ENCODE measurements around the gene PTEN. TPM values are rescaled to one million over a fixed set of nuclear protein-coding genes. Genes with fewer than 3 reads are reported as not detected.

PTEN gene
- total RNA-seq, 1 experiment from 2014 or later, result 29.2 TPM

DNA sequence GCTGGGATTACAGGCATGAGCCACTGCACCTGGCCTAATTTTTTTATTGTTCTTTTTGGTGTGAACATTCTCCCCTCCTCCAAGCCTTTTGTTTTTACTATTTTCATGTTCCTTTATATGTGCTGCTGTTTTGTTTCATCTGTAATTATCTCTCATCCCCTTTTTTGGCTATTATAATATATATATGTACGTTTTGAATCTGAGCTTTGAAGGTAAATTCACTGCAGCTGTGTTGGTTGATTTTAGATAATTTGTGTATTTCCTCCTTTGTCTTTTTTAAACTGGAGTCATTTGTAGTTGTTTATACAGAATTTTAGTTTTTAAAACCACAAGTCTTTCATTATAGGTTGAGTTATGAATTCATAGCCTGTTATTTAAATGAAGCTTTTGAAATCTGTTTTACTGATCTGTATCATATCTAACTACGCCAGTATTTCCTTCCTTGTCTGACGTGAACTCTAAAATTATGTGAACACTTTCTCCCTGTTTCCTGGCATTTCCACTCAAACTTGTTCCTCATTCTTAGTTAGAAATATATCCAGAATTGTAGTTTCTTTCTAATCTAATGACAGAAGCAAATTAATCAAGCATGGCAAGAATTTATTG lies 54.9 kb downstream of the PTEN start:
- no peak for DNase-seq (ENCODE audit: low read depth)

DNA sequence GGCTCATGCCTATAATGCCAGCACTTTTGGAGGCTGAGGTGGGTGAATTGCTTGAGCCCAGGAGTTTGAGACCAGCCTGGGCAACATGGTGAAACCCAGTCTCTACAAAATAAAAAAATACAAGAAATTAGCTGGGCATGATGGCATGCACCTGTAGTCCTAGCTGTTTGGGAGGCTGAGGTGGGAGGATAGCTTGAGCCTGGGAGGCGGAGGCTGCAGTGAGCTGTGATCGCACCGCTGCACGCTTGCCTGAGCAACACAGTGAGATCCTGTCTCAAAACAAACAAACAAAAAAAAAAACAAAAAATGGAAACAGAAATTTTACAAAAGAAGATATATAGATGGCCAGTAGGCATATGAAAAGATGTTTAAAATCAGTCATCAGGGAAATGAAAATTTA lies 57.1 kb downstream of the PTEN start:
- no peak for DNase-seq (ENCODE audit: low read depth)

DNA sequence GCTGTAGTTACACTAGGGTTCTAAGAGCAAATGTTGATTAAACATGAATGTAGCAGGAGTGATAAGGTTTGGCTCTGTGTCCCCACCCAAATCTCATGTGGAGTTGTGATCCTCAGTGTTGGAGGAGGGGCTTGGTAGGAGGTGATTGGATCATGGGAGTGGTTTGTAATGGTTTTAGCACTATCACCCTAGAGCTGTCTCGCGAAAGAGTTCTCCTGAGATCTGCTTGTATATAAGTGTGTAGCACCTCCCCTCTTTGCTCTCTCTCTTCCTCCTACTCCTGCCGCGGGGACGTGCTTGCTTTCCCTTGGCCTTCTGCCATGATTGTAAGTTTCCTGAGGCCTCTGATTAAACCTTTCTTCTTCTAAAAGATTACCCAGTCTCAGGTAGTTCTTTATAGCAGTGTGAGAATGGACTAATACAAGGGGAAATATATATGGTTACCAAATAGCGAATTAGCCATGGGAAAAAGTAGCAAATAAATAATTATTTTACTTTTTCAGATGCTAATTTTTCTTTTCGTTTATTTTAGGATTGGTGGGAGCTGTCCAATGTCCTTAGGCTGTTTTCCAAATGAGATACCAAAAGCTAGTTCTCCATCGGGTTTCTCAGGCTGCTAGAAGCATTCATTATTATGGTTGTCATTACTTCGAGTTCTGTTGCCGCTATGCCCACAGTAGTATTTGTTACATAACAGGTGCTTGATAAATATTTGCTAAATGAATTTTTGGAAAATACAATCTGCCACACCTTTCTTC lies 58.7 kb downstream of the PTEN start:
- no peak for DNase-seq (ENCODE audit: low read depth)

DNA sequence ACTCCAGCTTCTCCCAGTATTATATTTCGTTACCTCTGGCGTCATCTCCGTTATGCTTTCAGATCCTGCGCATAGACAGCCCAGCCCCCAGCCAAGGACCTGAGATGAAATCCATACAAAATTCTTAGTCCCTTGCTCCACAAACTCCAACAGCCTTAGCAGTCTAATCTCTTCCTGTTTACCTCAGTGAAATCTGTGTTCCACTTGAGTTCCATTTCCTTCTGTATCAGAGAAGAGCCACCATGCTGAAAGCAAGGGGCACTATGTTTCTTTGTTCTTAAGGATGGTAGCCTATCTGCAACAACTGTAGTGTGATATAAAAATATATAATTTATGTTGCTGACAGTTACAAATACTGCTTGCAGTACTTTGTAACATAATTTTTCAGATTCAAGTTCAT lies 59.8 kb downstream of the PTEN start:
- DNase-seq (ENCODE audit: low read depth), result no peak

DNA sequence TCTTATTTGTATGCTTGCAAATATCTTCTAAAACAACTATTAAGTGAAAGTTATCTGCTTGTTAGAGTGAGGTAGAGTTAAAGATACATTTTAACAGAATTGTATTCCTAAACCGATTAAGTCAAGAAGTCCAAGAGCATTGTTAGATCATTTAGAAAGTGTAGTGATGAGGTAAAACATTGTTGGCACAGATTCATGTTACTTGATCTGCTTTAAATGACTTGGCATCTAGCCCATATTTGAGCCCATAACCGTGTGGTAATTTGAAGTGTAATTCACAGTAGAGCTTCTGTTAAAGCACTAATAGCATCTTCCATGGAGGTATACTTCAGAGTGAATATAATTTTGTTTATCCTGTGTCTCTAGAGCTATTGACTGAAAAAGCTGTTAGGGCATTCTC lies 62.1 kb downstream of the PTEN start:
- no peak for DNase-seq (ENCODE audit: low read depth)

DNA sequence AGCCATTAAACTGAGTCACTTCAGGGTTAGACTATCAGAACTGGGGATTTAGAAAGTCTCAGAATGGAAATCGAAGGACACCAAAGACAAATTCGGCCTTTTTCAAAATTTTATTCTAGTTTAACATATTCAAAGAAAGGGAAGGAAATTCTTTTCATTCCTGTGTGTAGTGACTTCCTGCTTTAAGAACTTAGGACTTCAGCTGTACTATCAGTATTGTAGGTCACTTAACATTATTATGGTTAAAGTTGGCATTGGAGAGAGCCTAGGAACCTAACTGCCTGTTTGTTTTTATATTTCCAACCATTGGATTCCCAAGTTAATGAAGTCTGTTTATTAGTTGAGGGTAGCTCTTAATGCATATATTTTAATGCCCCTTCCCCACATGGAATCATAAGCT lies 63.7 kb downstream of the PTEN start:
- DNase-seq (ENCODE audit: low read depth), result peak; percentile 33

DNA sequence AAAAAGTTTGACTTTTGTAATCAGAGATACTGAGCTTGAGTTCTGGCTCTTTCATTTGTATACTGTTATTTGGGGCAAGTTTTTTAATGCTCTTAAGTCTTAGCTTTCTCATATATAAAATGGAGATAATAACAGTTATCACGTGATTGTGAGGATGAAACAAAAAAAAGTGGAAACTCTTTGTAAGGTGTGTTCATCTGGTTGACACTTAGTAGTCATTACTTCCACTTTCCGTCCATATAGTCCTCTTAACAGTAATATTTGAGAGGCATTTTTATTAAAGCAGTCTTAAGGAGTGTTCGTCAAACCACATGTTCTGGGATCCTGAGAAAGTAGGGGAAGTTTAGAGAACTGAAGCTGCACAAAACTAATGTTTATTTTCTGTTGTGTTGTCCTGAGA lies 65.6 kb downstream of the PTEN start:
- no peak for DNase-seq (ENCODE audit: low read depth)

DNA sequence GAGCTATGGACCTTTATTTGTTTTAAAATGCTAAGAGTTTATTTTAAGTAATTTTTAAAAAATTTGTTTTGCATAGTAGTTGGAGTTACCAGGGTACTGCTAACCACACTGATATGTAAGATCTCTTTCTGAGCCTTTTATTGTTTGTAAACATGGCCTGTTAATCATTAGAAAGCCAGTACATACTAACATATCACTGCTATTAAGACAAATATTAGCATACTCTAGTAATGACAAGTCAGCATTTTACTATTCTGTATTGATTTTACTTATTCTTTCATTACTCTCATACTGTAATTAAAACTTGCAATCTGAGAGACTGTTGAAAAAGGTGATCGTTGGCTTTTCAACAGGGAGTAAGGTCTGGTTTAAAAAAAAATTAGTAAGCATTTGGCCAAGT lies 66.7 kb downstream of the PTEN start:
- no peak for DNase-seq (ENCODE audit: low read depth)

DNA sequence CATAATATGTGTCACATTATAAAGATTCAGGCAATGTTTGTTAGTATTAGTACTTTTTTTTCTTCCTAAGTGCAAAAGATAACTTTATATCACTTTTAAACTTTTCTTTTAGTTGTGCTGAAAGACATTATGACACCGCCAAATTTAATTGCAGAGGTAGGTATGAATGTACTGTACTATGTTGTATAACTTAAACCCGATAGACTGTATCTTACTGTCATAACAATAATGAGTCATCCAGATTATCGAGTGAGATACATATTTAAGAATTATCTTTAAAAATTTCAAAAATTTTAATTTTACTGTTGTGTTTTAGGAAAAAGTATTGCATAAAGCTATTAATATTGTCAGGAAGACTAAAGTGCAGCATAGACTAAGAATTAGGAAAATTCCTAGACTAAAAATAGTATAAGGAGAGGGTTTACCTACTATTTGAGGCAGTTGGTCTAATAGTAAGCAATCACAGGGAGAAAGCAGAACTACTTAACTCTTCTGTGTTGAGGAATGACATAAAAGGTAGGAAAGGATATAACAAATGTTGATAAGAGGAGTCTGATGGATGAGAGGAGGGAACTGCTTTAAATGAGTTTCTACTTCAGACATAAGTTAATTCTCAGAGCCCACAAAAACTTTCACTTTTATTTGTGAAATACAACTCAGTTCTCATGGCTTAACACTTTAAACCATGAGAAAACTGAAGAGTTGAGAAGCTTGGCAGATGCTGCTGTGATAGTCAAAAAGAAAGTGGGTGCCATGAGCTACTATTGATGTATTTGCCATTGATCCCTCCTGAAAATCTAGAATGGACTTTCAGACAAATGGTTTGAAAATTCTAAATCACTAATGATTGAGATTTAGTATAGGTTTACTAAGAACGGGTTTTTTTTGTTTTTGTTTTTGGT lies 67.8 kb downstream of the PTEN start:
- no peak for DNase-seq (ENCODE audit: low read depth)

DNA sequence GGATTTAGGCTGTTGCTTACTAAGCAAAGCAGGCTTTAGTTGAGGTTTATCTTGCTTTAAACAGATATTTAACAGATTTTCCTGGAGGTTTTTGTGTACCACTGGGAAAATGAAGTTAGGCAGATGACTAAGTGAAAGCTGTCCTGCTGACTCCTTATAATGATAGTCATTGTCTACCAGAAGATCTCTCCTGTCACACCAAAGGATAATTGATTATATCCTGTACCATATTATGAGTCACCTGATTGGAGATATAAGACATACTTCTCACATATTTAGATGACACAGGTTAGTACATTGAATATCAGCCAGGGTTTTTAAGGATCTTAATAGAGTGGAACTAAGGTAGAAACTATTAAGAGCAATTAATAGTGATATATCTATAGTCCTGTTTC lies 68.4 kb downstream of the PTEN start:
- DNase-seq (ENCODE audit: low read depth), result peak; percentile 70

DNA sequence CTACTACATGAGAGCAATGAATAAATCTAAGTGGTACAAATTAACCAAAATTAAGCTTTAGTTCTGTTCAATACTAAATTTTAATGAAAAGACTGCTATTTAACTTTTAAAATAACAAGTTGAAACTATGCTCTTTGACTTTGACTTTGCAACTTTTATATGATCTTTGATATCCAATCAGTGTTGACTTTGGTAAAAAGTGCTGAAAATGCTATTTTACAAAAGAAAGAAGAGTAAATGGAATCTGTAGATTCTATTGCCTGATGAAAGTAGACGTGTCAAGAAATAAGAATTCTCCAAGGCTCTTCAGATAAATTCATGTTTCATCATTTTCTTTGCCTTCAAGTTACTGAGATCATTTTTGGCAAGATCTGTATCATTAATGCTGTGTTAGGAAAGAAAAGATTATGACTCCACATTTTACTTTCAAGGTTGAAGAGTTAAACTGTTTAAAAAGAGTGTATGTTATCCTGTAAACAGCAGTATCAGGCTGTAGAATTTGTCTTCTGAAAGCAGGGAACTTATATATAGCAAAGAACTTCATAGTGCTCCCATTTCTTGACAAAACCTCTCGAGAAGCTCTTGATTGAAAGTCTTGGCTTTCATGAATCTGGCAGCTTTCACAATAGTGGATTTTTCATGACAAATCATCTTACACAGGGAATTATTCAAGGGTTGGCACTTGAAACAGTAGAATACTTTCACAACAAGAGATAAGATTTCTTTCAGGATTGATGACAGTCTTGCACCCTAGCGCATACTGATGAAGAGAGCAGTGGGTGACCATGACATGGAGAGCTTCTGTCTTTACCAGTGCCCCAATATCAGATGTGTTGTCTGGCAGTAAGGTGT lies 72.1 kb downstream of the PTEN start:
- DNase-seq (ENCODE audit: low read depth), result no peak

DNA sequence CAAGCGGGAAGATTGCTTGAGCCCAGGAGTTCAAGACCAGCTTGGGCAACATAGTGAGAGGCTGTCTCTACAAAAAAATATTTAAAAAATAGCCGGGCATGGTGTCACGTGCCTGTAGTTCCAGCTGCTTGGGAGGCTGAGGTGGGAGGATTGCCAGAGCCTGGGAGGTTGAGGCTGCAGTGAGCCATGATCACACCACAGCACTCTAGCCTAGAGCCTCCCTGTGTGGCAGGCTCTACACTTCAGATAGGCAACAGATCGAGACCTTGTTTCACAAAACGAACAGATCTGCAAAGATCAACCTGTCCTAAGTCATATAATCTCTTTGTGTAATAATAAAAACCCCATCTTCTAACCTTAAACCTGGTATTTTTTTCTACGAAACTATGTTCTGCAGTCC lies 76.8 kb downstream of the PTEN start:
- DNase-seq (ENCODE audit: low read depth), result no peak

DNA sequence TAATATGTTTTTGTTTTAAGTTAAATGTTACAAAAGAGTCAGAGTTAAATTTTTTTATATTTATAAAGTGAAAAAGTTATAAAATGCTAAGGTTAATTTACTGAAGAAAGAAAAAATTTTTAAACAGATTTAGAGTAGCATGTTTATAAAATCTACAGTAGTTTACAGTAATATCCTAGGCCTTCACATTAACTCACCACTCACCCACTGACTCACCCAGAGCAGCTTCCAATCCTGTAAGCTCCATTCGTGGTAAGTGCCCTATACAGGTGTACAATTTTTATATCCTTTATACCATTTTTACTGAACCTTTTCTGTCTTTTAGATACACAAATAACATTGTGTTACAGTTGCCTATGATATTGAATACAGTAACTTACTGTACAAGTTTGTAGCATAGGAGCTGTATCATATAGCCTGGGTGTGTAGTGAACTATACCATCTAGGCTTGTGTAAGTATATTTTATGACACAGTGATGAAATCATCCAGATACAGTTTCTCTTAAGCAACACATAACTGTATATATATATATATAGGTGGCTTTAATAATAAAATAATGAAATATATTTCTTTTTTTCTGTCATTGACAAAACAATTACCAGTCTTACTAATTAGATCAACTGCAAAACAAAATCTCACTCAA lies 79.6 kb downstream of the PTEN start:
- DNase-seq (ENCODE audit: low read depth), result no peak

DNA sequence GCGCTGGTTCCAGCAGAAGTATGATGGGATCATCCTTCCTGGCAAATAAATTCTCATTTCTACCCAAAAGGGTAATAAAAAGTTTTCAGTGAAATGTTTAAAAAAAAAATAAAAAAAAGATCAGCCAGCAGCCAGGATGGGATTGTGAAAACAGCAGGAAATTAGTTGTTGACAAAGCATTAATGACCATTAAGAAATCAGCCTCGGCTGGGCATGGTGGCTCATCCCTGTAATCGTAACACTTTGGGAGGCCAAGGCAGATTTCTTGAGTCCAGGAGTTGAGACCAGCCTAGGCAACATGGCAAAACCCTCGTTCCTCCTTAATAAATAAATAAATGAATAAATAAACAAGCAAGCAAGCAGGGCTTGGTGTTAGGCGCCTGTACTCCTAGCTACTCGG lies 82.6 kb downstream of the PTEN start:
- DNase-seq (ENCODE audit: low read depth), result no peak

DNA sequence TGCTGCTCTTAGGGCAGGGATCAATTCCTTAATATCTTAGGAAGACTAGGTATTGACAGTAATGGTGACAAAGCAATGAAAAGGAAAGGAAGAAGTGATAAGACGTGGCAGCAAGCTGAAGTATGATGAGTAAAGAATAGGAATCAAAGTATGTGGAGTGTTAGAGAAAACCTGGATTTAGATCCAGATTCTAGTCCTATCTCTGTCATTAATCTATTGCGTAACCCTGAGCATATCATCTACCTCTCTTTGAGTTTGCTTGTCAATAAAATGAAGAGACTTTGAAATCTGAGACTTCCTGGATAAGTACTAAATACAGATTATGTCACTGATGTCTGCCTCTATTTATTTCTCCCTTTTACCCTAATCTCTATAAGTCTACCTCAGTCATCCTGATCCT lies 89.2 kb downstream of the PTEN start:
- no peak for DNase-seq (ENCODE audit: low read depth)

DNA sequence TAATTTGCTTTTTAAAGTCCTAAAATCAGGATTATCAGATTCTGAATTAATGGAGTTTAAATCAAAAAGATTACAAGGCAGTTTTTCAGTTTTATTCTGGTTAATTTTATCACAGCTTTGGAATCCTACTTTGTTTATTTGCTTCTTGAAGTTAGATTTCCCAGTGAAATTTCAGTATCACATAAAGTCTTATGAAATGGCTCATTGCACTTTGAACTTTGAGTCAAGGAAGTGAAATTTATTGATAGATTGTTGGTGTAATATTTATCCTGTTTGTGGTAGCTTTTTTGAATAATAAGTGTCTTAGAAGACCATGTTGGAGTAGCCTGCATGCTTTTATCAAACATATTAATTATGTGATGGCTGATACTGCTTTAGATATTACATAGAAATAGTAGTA lies 92.6 kb downstream of the PTEN start:
- DNase-seq (ENCODE audit: low read depth), result no peak

DNA sequence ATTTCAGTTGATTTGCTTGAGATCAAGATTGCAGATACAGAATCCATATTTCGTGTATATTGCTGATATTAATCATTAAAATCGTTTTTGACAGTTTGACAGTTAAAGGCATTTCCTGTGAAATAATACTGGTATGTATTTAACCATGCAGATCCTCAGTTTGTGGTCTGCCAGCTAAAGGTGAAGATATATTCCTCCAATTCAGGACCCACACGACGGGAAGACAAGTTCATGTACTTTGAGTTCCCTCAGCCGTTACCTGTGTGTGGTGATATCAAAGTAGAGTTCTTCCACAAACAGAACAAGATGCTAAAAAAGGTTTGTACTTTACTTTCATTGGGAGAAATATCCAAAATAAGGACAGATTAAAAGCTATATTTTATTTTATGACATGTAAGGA lies 94.3 kb downstream of the PTEN start:
- no peak for DNase-seq (ENCODE audit: low read depth)

DNA sequence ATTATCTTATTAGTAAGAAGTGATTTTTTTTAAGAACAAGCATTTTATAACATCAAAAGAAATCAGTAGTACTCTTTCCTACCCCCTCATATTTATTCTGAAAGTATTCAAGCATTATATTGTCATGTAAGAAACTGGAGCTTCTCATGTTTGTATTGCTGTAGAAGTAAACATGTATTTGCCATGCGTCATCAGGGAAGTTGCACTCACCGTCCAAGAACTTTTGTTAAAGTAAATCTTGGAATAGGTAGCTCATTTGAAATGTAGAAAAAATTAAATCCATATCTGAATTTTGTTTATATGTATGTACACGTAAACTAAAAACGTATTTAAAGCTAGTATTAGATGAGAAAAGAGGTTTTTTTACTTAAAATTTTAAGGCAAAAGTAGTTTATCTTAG lies 96.8 kb downstream of the PTEN start:
- no peak for DNase-seq (ENCODE audit: low read depth)

DNA sequence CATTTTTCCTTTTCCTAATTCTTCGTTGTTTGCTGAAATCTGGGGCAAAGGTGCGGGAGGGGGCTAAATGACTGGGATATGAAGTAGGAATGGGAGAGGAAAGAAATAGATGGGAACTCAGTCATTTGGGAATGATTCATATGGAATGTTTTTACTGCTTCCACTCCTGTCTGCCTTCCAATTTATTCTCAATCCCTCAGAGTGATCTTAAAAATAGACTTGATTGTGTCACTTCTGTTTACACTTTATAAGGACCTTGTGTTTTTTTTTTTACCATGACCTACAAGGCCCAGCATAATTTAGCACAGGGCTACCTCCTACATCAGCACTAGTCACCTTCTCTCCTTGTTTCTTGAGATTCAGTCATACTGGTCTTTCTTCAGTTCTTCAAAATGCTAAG lies 97.9 kb downstream of the PTEN start:
- DNase-seq (ENCODE audit: low read depth), result peak; percentile 82

DNA sequence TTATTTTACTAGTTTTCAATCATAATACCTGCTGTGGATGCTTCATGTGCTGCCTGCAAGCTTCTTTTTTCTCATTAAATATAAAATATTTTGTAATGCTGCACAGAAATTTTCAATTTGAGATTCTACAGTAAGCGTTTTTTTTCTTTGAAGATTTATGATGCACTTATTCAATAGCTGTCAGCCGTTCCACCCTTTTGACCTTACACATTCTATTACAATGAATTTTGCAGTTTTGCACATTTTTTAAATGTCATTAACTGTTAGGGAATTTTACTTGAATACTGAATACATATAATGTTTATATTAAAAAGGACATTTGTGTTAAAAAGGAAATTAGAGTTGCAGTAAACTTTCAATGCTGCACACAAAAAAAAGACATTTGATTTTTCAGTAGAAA lies 103.0 kb downstream of the PTEN start:
- no peak for DNase-seq (ENCODE audit: low read depth)

DNA sequence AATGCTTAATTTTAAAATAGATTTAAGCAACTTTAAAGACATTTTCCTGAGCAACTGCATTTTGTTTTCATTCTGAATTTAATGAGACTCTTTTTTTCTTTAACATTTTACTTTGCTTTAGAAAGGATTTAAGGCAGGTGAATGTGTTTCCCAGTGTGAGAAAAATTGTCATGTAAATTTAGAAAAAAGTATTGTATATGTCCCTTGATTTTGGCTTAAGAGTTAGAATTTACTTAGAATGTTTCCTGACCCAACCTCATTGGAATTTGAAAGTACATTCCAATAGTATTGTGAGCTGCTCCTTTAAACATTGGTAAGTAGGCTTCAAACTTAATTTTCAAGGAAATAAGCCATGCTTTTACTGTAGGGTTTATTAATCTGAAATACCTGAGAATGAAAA lies 110.2 kb downstream of the PTEN start:
- no peak for DNase-seq (ENCODE audit: low read depth)

Measured in HT1080 (cell line).